CD14-positive monocyte (primary cell): ENCODE measurements around the gene DDHD1. TPM values are rescaled to one million over a fixed set of nuclear protein-coding genes. Genes with fewer than 3 reads are reported as not detected.

Experiments
- DNase-seq, 3 donors: peaks; one replicate each; pipeline ENCODE4 v3.0.0-alpha.2; 2011 to 2022
- H2AFZ ChIP-seq: 2 replicates; pipeline ENCODE4 v1.6.0; 2012; ENCODE audit warnings: mild to moderate bottlenecking, low read depth, low read length, inconsistent platforms; ENCODE audit not compliant: insufficient read depth, poor library complexity, severe bottlenecking
- H3K27ac ChIP-seq, 2 donors: 1 replicate in 1 of 2; 2 replicates in 1 of 2; pipeline ENCODE4 v1.5.1; 2012 to 2013; ENCODE audit warnings: low read length in 2 of 2, control low read depth in 1 of 2, inconsistent platforms in 1 of 2, low read depth in 1 of 2, mild to moderate bottlenecking in 1 of 2
- H3K27me3 ChIP-seq, 2 donors: one replicate each; pipeline versions ENCODE4 v1.6.0 to v1.6.1; 2011 to 2013; ENCODE audit warnings: low read length in 2 of 2; ENCODE audit not compliant: control insufficient read depth in 2 of 2, insufficient read depth in 2 of 2
- H3K36me3 ChIP-seq, 2 donors: replicated peaks in 1 of 2; 1 replicate in 1 of 2; 2 replicates in 1 of 2; pipeline versions ENCODE4 v1.5.1 to v1.6.1; 2012 to 2013; ENCODE audit warnings: low read length in 2 of 2, control low read depth in 1 of 2, inconsistent platforms in 1 of 2, mild to moderate bottlenecking in 1 of 2; ENCODE audit not compliant: insufficient read depth in 2 of 2, control insufficient read depth in 1 of 2
- H3K4me1 ChIP-seq, 2 donors: 1 replicate in 1 of 2; 2 replicates in 1 of 2; pipeline versions ENCODE4 v1.5.1 to v1.6.1; 2012 to 2013; ENCODE audit warnings: low read length in 2 of 2, control low read depth in 1 of 2, inconsistent platforms in 1 of 2, mild to moderate bottlenecking in 1 of 2, moderate library complexity in 1 of 2; ENCODE audit not compliant: insufficient read depth in 2 of 2, control insufficient read depth in 1 of 2
- H3K4me2 ChIP-seq: replicated peaks from 2 replicates; pipeline ENCODE3; 2012; ENCODE audit warnings: low read length, moderate library complexity, mild to moderate bottlenecking; ENCODE audit not compliant: poor library complexity, severe bottlenecking; ENCODE audit errors: extremely low read depth
- H3K4me3 ChIP-seq, 3 experiments: fragments of 200-600 bp in 1 of 3; sonication (generic) in 1 of 3; replicated peaks in 1 of 3; 1 replicate in 2 of 3; 2 replicates in 1 of 3; pipeline ENCODE4 v1.5.1; 2011 to 2013; ENCODE audit warnings: low read length in 3 of 3, mild to moderate bottlenecking in 3 of 3, control low read depth in 2 of 3, low read depth in 2 of 3, inconsistent platforms in 1 of 3, moderate library complexity in 1 of 3
- H3K79me2 ChIP-seq: 2 replicates; pipeline ENCODE4 v1.6.0; 2012; ENCODE audit warnings: mild to moderate bottlenecking, control low read depth, inconsistent platforms, low read length, moderate library complexity; ENCODE audit not compliant: insufficient read depth
- H3K9ac ChIP-seq: 2 replicates; pipeline ENCODE4 v1.6.0; 2017; ENCODE audit warnings: low read length, mild to moderate bottlenecking; ENCODE audit not compliant: insufficient read depth, poor library complexity, severe bottlenecking
- H3K9me3 ChIP-seq, 2 donors: replicated peaks in 1 of 2; 1 replicate in 1 of 2; 2 replicates in 1 of 2; pipeline versions ENCODE4 v1.5.1 to v1.6.1; 2012 to 2013; ENCODE audit warnings: low read length in 2 of 2, control low read depth in 1 of 2; ENCODE audit not compliant: control insufficient read depth in 1 of 2, insufficient read depth in 1 of 2
- H4K20me1 ChIP-seq: 2 replicates; pipeline ENCODE4 v1.6.0; 2012; ENCODE audit warnings: mild to moderate bottlenecking, low read length, control low read depth, moderate library complexity; ENCODE audit not compliant: insufficient read depth
- H3K27ac Mint-ChIP-seq, 7 donors: one replicate each; pipeline ENCODE4 v1.8.0; 2020; ENCODE audit warnings: mild to moderate bottlenecking in 7 of 7, mixed read lengths in 7 of 7, moderate library complexity in 6 of 7, inconsistent platforms in 2 of 7
- H3K27me3 Mint-ChIP-seq, 3 donors: one replicate each; pipeline ENCODE4 v1.8.0; 2021 to 2022; ENCODE audit warnings: low read depth in 3 of 3, mild to moderate bottlenecking in 3 of 3, mixed read lengths in 3 of 3, moderate library complexity in 3 of 3, inconsistent platforms in 1 of 3
- H3K36me3 Mint-ChIP-seq, 2 donors: one replicate each; pipeline ENCODE4 v1.8.0; 2020; ENCODE audit warnings: mixed read lengths in 2 of 2, inconsistent platforms in 1 of 2, mild to moderate bottlenecking in 1 of 2
- H3K4me1 Mint-ChIP-seq: one replicate; pipeline ENCODE4 v1.8.0; 2020; ENCODE audit warnings: mild to moderate bottlenecking, mixed read lengths
- H3K4me3 Mint-ChIP-seq, 2 donors: one replicate each; pipeline ENCODE4 v1.8.0; 2020; ENCODE audit warnings: mild to moderate bottlenecking in 2 of 2, mixed read lengths in 2 of 2, moderate library complexity in 1 of 2
- H3K9me3 Mint-ChIP-seq, 7 donors: one replicate each; pipeline ENCODE4 v1.8.0; 2020 to 2022; ENCODE audit warnings: mixed read lengths in 7 of 7, mild to moderate bottlenecking in 6 of 7, moderate library complexity in 6 of 7, inconsistent platforms in 2 of 7
- WGBS: methylation state at CpG from one replicate; pipeline ENCODE4 v1.1.5; 2013; ENCODE audit warnings: missing lambda C conversion rate; ENCODE audit not compliant: insufficient coverage; 5-methylcytosine and 5-hydroxymethylcytosine counted together
- intact Hi-C, 2 donors: fragments of 100-400 bp; cut with micrococcal nuclease; formaldehyde crosslinking; loops; one replicate each; pipeline versions ENCODE4 v1.15.0 to v1.15.1; 2023
- polyA plus RNA-seq, 3 donors: library from polyadenylated mRNA; depleted of rRNA in 1 of 3; unstranded in 2 of 3; stranded (reverse) in 1 of 3; fragments of 300-500 nt in 2 of 3; fragments of >200 nt in 1 of 3; fragmentation: Illumina TruSeq in 2 of 3; gene quantifications; 1 replicate in 2 of 3; 2 replicates in 1 of 3; pipeline ENCODE4 v1.2.3, GENCODE V29; 2012 to 2021
- TF ChIP-seq, protein P1 (sequence below): fragments of 200-600 bp; IDR thresholded peaks from one replicate; pipeline ENCODE4 v1.8.0; 2022; ENCODE audit warnings: antibody characterized with exemption, mild to moderate bottlenecking

The DDHD1 gene
- polyA plus RNA-seq, 3 donors: 2.2 to 7.0 (median 3.1) TPM

DNA sequence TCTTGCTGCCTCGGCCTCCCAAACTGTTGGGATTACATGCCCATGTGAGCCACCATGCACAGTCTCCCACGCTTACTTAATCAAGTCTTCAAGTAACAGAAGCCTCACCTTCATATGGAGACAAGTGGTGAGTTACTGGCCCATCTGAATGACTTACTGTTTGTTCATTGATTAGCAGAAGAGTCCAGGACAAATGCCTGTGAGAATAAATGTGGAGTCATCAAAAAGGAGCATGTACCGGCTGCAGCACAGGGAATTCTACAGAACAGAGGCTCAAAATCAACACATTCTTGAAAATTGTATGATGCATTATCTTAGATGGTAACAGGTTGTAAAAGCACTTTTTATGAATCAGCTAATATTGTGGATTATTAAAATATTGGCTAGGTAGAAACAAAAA is 129.8 kb downstream of the DDHD1 start:
- WGBS: 100% methylated on average over 2 of the region's 3 CpGs
- peaks cover 0 to 3% (median 2%) of the 10 kb centered on the region in 3 donors for H3K27me3 Mint-ChIP-seq
- no peaks in the 10 kb centered on the region for H3K27me3 ChIP-seq
- TF ChIP-seq, protein P1, sequence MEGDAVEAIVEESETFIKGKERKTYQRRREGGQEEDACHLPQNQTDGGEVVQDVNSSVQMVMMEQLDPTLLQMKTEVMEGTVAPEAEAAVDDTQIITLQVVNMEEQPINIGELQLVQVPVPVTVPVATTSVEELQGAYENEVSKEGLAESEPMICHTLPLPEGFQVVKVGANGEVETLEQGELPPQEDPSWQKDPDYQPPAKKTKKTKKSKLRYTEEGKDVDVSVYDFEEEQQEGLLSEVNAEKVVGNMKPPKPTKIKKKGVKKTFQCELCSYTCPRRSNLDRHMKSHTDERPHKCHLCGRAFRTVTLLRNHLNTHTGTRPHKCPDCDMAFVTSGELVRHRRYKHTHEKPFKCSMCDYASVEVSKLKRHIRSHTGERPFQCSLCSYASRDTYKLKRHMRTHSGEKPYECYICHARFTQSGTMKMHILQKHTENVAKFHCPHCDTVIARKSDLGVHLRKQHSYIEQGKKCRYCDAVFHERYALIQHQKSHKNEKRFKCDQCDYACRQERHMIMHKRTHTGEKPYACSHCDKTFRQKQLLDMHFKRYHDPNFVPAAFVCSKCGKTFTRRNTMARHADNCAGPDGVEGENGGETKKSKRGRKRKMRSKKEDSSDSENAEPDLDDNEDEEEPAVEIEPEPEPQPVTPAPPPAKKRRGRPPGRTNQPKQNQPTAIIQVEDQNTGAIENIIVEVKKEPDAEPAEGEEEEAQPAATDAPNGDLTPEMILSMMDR: no peak
- no peak overlapping the region for H3K27ac ChIP-seq
- no peaks in the 10 kb centered on the region for H3K36me3 Mint-ChIP-seq
- H3K9me3 ChIP-seq: no peaks in the 10 kb centered on the region
- no peak for DNase-seq
- H3K4me1 Mint-ChIP-seq: no peaks in the 10 kb centered on the region
- H3K27ac Mint-ChIP-seq: no peak overlapping the region
- H3K4me3 Mint-ChIP-seq: no peak overlapping the region
- H3K4me2 ChIP-seq: no peak overlapping the region
- H3K79me2 ChIP-seq: no peaks in the 10 kb centered on the region
- H3K36me3 ChIP-seq: no peaks in the 10 kb centered on the region
- no peak overlapping the region for H2AFZ ChIP-seq
- H3K4me1 ChIP-seq: no peaks in the 10 kb centered on the region
- H4K20me1 ChIP-seq: no peaks in the 10 kb centered on the region
- H3K9ac ChIP-seq: no peak overlapping the region
- no peak overlapping the region for H3K4me3 ChIP-seq
- intact Hi-C loops: no loop called here
- peaks cover 0 to 5% (median 0%) of the 10 kb centered on the region in 7 donors for H3K9me3 Mint-ChIP-seq

DNA sequence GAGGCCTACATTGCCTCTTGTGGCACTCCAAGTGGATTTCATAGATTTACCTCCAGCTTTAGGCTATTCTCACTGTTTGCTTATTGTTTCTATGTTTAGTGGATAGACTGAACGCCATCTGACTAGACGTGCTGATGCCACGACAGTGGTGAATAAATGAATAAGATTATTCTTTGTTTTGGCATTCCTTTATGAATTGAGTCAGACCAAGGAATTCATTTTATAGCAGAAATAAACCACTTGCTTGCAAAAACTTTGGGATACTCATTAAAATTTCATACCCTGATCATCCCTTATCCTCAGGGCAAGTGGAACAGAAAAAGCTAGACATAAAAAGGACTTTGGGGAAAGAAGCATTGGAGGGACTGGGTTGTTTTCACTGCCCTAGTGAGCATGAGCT is 130.5 kb downstream of the DDHD1 start:
- Histone ChIP-seq H3K4me3 (no peak overlapping the region), H3K79me2 (no peaks in the 10 kb centered on the region), H3K4me2 (no peak overlapping the region), H3K9ac (no peak overlapping the region), H2AFZ (no peak overlapping the region), H3K27me3 (no peaks in the 10 kb centered on the region), H3K4me1 (no peaks in the 10 kb centered on the region), H3K27ac (no peak overlapping the region), H4K20me1 (no peaks in the 10 kb centered on the region), H3K36me3 (no peaks in the 10 kb centered on the region), H3K9me3 (no peaks in the 10 kb centered on the region)
- H3K9me3 Mint-ChIP-seq: peaks cover 0 to 3% (median 0%) of the 10 kb centered on the region in 7 donors
- TF ChIP-seq, protein P1: no peak
- H3K27ac Mint-ChIP-seq: no peak overlapping the region
- H3K4me3 Mint-ChIP-seq: no peak overlapping the region
- intact Hi-C loops: no loop called here
- H3K36me3 Mint-ChIP-seq: no peaks in the 10 kb centered on the region
- H3K4me1 Mint-ChIP-seq: no peaks in the 10 kb centered on the region
- no CpG with 5 or more reads among the region's 3 CpGs for WGBS
- DNase-seq: no peak
- peaks cover 0 to 2% (median 1%) of the 10 kb centered on the region in 3 donors for H3K27me3 Mint-ChIP-seq
